SU-DHL-6 (cell line): ENCODE measurements around the gene DEAF1.
"Not testable (repeated sequence)": the region's sequence is repeated elsewhere in the genome, so short reads cannot be mapped to it uniquely, and the experiment has no call there.

Experiments
- H2AFZ ChIP-seq: fragments of 200-600 bp; sonication (generic); 2 replicates; pipeline ENCODE4 v1.6.1; 2014; ENCODE audit warnings: low read depth, mild to moderate bottlenecking, moderate library complexity, mixed read lengths, antibody characterized with exemption, low read length; ENCODE audit not compliant: severe bottlenecking
- H3F3A ChIP-seq: fragments of 200-600 bp; shearing (Covaris generic); 2 replicates; pipeline ENCODE4 v1.6.0; 2016; ENCODE audit warnings: antibody characterized with exemption, mild to moderate bottlenecking; ENCODE audit not compliant: insufficient read depth
- H3K27ac ChIP-seq: fragments of 200-600 bp; sonication (generic); 2 replicates; pipeline ENCODE4 v1.5.1; 2016; ENCODE audit warnings: low read depth, mild to moderate bottlenecking, low read length, moderate library complexity, mixed read lengths
- H3K27me3 ChIP-seq: fragments of 200-600 bp; sonication (generic), shearing (Covaris generic); 2 replicates; pipeline ENCODE4 v1.6.0; 2014; ENCODE audit warnings: mild to moderate bottlenecking, low read length
- H3K36me3 ChIP-seq: fragments of 200-600 bp; sonication (generic); 2 replicates; pipeline ENCODE4 v1.6.1; 2014; ENCODE audit warnings: mild to moderate bottlenecking, low read length, mixed read lengths
- H3K4me2 ChIP-seq: fragments of 300-600, 200-600 bp; shearing (Covaris generic), sonication (generic); 2 replicates; pipeline ENCODE4 v1.6.0; 2014; ENCODE audit warnings: low read length, low read depth, mild to moderate bottlenecking; ENCODE audit not compliant: poor library complexity, severe bottlenecking
- H3K4me3 ChIP-seq: fragments of 200-600 bp; sonication (generic); 2 replicates; pipeline ENCODE4 v1.5.1; 2014; ENCODE audit warnings: antibody characterized with exemption, low read length, mild to moderate bottlenecking, mixed read lengths; ENCODE audit not compliant: insufficient read depth, poor library complexity, severe bottlenecking
- H3K79me2 ChIP-seq: fragments of 200-600 bp; sonication (generic); 2 replicates; pipeline ENCODE4 v1.6.1; 2014; ENCODE audit warnings: mild to moderate bottlenecking, low read length, moderate library complexity; ENCODE audit not compliant: insufficient read depth
- H3K9ac ChIP-seq: fragments of 200-600 bp; sonication (generic); 2 replicates; pipeline ENCODE4 v1.7.0; 2014; ENCODE audit warnings: mild to moderate bottlenecking, low read length
- H3K9me2 ChIP-seq: fragments of 200-600 bp; sonication (generic); replicated peaks from 2 replicates; pipeline ENCODE4 v1.6.1; 2014; ENCODE audit warnings: low read length; ENCODE audit not compliant: insufficient read depth
- H3K9me3 ChIP-seq: fragments of 200-600 bp; sonication (generic); 2 replicates; pipeline ENCODE4 v1.6.1; 2014; ENCODE audit warnings: low read length, mixed read lengths; ENCODE audit not compliant: insufficient read depth
- H4K20me1 ChIP-seq: fragments of 200-600 bp; sonication (generic); 2 replicates; pipeline ENCODE4 v1.6.1; 2014; ENCODE audit warnings: low read depth, mild to moderate bottlenecking, antibody characterized with exemption, low read length, moderate library complexity, mixed read lengths
- EZH2phosphoT487 ChIP-seq: fragments of 200-600 bp; sonication (generic), shearing (Covaris generic); conservative IDR thresholded peaks from 2 replicates; pipeline ENCODE4 v1.6.1; 2018; ENCODE audit warnings: mild to moderate bottlenecking, antibody characterized with exemption, low read length, moderate library complexity, mixed read lengths
- TF ChIP-seq, protein P1 (sequence below): fragments of 200-600 bp; sonication (generic); IDR thresholded peaks from one replicate; pipeline ENCODE4 v1.5.1; 2017; ENCODE audit warnings: antibody characterized with exemption, mild to moderate bottlenecking, low read length, moderate library complexity; ENCODE audit not compliant: insufficient read depth, poor library complexity, severe bottlenecking

The DEAF1 gene

GRCh38 chr11:655036-655726, 39.8 kb downstream of the DEAF1 start:
- Histone ChIP-seq H3K36me3 (no peaks in the 10 kb centered on the region), H3K4me2 (no peak overlapping the region), H4K20me1 (no peaks in the 10 kb centered on the region), H3K79me2 (no peaks in the 10 kb centered on the region), H3K9me2 (no peaks in the 10 kb centered on the region), H3K9me3 (no peaks in the 10 kb centered on the region), H3F3A (no peaks in the 10 kb centered on the region), H3K27ac (no peak overlapping the region), H3K9ac (no peak overlapping the region), H3K4me3 (no peak overlapping the region), H3K27me3 (no peaks in the 10 kb centered on the region), H2AFZ (no peak overlapping the region)
- TF ChIP-seq, protein P1, sequence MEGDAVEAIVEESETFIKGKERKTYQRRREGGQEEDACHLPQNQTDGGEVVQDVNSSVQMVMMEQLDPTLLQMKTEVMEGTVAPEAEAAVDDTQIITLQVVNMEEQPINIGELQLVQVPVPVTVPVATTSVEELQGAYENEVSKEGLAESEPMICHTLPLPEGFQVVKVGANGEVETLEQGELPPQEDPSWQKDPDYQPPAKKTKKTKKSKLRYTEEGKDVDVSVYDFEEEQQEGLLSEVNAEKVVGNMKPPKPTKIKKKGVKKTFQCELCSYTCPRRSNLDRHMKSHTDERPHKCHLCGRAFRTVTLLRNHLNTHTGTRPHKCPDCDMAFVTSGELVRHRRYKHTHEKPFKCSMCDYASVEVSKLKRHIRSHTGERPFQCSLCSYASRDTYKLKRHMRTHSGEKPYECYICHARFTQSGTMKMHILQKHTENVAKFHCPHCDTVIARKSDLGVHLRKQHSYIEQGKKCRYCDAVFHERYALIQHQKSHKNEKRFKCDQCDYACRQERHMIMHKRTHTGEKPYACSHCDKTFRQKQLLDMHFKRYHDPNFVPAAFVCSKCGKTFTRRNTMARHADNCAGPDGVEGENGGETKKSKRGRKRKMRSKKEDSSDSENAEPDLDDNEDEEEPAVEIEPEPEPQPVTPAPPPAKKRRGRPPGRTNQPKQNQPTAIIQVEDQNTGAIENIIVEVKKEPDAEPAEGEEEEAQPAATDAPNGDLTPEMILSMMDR = no peak
- TF ChIP-seq EZH2phosphoT487 = no peak

DNA sequence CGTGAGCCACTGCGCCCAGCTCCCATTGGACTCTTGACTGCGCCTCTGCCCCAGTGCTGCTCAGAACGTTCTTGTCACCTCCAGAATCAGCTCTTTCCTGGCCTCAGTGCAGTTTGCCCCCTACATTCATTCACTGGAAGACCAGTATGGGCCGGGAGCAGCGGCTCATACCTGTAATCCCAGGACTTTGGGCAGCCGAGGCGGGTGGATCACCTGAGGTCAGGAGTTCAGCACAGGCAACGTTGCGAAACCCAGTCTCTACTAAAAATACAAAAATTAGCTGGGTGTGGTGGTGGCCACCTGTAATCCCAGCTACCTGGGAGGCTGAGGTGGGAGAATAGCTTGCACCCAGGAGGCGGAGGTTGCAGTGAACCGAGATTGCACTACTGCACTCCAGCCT, 40.6 kb downstream of the DEAF1 start:
- not testable (repeated sequence) for H2AFZ ChIP-seq, H3K4me2 ChIP-seq, H3K9ac ChIP-seq, H3K9me2 ChIP-seq, H3K9me3 ChIP-seq, H3K36me3 ChIP-seq, H3K27ac ChIP-seq, H3F3A ChIP-seq, H3K4me3 ChIP-seq, H3K27me3 ChIP-seq, H4K20me1 ChIP-seq, H3K79me2 ChIP-seq

DNA sequence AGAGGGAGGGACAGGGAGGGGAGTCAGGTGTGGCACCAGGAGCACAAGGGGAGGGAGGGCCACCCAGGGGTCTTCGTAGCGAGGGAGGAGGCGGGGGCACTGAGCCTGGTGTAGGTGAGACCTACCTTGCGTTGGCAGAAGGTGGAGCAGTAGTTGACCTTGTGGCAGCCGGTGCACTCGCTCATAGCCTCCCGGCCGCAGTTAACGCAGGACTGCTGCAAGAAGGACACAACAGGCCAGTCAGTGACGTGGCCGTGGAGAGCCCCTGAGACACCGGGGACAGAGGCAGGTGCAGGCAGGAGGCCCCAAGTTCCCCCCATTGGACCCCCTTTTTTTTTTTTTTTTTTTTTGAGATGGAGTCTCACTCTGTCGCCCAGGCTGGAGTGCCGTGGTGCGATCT, 41.2 kb downstream of the DEAF1 start:
- no peak overlapping the region for H3K9ac ChIP-seq
- TF ChIP-seq EZH2phosphoT487 = no peak
- TF ChIP-seq, protein P1 = no peak
- H3K79me2 ChIP-seq = no peaks in the 10 kb centered on the region
- no peaks in the 10 kb centered on the region for H3K27me3 ChIP-seq
- H3K9me2 ChIP-seq = no peaks in the 10 kb centered on the region
- no peaks in the 10 kb centered on the region for H3K36me3 ChIP-seq
- no peaks in the 10 kb centered on the region for H3F3A ChIP-seq
- no peaks in the 10 kb centered on the region for H4K20me1 ChIP-seq
- H2AFZ ChIP-seq = no peak overlapping the region
- no peak overlapping the region for H3K4me2 ChIP-seq
- no peak overlapping the region for H3K4me3 ChIP-seq
- H3K9me3 ChIP-seq = no peaks in the 10 kb centered on the region
- no peak overlapping the region for H3K27ac ChIP-seq

DNA sequence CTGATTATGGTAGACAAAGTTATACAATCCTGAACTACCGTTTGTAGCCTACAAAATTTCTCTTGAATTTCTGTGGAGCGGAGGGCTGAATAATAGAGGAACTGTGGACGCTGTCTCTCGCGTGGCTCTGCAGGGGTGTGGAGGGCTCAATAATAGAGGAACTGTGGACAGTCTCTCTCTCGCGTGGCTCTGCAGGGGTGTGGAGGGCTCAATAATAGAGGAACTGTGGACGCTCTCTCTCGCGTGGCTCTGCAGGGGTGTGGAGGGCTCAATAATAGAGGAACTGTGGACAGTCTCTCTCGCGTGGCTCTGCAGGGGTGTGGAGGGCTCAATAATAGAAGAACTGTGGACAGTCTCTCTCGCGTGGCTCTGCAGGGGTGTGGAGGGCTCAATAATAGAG, 41.9 kb downstream of the DEAF1 start:
- not testable (repeated sequence) for H4K20me1 ChIP-seq, H2AFZ ChIP-seq, H3K36me3 ChIP-seq

More for the DNA sequence above, 41.9 kb downstream of the DEAF1 start:
- not testable (repeated sequence) for H3K4me3 ChIP-seq, H3K4me2 ChIP-seq, H3F3A ChIP-seq, H3K9ac ChIP-seq, H3K9me2 ChIP-seq, H3K79me2 ChIP-seq, H3K27ac ChIP-seq, H3K9me3 ChIP-seq, H3K27me3 ChIP-seq
